CMK (cell line): ENCODE data around the gene USP4.
"Not testable (repeated sequence)": the region's sequence is repeated elsewhere in the genome, so short reads cannot be mapped to it uniquely, and the experiment has no call there.

Source experiments
- DNase-seq: peaks from one replicate; pipeline ENCODE4 v3.0.0-alpha.2; 2010; ENCODE audit warnings: low read depth

USP4 gene

GRCh38 chr3:49351521-49352011, 11.7 kb upstream of the USP4 start:
- DNase-seq: no peak

- peak; percentile 78 for DNase-seq
These were observed 9.7 kb upstream of the USP4 start for GRCh38 chr3:49349348-49350114.

GRCh38 chr3:49348361-49348760, 8.5 kb upstream of the USP4 start:
- not testable (repeated sequence) for DNase-seq

- DNase-seq: no peak
These were observed 7.0 kb upstream of the USP4 start for GRCh38 chr3:49346797-49347251.

- no peak for DNase-seq
These were observed 3.3 kb upstream of the USP4 start for GRCh38 chr3:49343163-49343562.

- DNase-seq: no peak
These were observed 2.1 kb upstream of the USP4 start for GRCh38 chr3:49341996-49342395.

- DNase-seq: no peak
These were observed 292 bp downstream of the USP4 start for GRCh38 chr3:49339581-49339940.

GRCh38 chr3:49333916-49334633, 5.8 kb downstream of the USP4 start:
- no peak for DNase-seq

- no peak for DNase-seq
These were observed 6.8 kb downstream of the USP4 start for GRCh38 chr3:49333091-49333490.

- DNase-seq: no peak
These were observed 10.7 kb downstream of the USP4 start for GRCh38 chr3:49329186-49329585.

GRCh38 chr3:49328350-49328749, 11.5 kb downstream of the USP4 start:
- DNase-seq: not testable (repeated sequence)

- DNase-seq: no peak
These were observed 12.4 kb downstream of the USP4 start for GRCh38 chr3:49327485-49327884.

- no peak for DNase-seq
These were observed 15.1 kb downstream of the USP4 start for GRCh38 chr3:49324768-49325167.

- DNase-seq: no peak
These were observed 23.0 kb downstream of the USP4 start for GRCh38 chr3:49316696-49317457.

GRCh38 chr3:49313896-49314688, 25.8 kb downstream of the USP4 start:
- no peak for DNase-seq

- DNase-seq: no peak
These were observed 28.6 kb downstream of the USP4 start for GRCh38 chr3:49311283-49311682.

- DNase-seq: no peak
These were observed 29.2 kb downstream of the USP4 start for GRCh38 chr3:49310677-49311076.

- no peak for DNase-seq
These were observed 34.2 kb downstream of the USP4 start for GRCh38 chr3:49305608-49306007.

- no peak for DNase-seq
These were observed 37.2 kb downstream of the USP4 start for GRCh38 chr3:49302613-49303012.

GRCh38 chr3:49300595-49300994, 39.3 kb downstream of the USP4 start:
- DNase-seq: no peak

GRCh38 chr3:49298511-49298910, 41.3 kb downstream of the USP4 start:
- no peak for DNase-seq
